GM21528 (cell line): ENCODE results near the gene SPI1.
"Not testable (repeated sequence)": the region's sequence is repeated elsewhere in the genome, so short reads cannot be mapped to it uniquely, and the experiment has no call there.

Source experiments
- ATAC-seq: cut with Tn5 transposase; IDR thresholded peaks from one replicate; pipeline ENCODE4 v1.9.1; 2021; ENCODE audit warnings: mild to moderate bottlenecking, moderate library complexity; ENCODE audit not compliant: unreplicated experiment, low FRiP score

The SPI1 gene

GRCh38 chr11:47328449-47329390 lies 49.6 kb downstream of the SPI1 start:
- peak; percentile 50 for ATAC-seq

GRCh38 chr11:47327949-47328348 lies 50.4 kb downstream of the SPI1 start:
- no peak for ATAC-seq

GRCh38 chr11:47327025-47327424 lies 51.3 kb downstream of the SPI1 start:
- no peak for ATAC-seq

- ATAC-seq, result no peak
Measured at GRCh38 chr11:47326198-47326597, 52.1 kb downstream of the SPI1 start.

- ATAC-seq, result no peak
Measured at GRCh38 chr11:47325271-47326041, 52.9 kb downstream of the SPI1 start.

- no peak for ATAC-seq
Measured at GRCh38 chr11:47324520-47324919, 53.8 kb downstream of the SPI1 start.

GRCh38 chr11:47318166-47318565 lies 60.2 kb downstream of the SPI1 start:
- ATAC-seq, result no peak

- ATAC-seq, result peak; percentile 68
Measured at GRCh38 chr11:47317064-47317828, 61.1 kb downstream of the SPI1 start.

GRCh38 chr11:47316501-47316900 lies 61.8 kb downstream of the SPI1 start:
- not testable (repeated sequence) for ATAC-seq

- ATAC-seq, result no peak
Measured at GRCh38 chr11:47314992-47315391, 63.4 kb downstream of the SPI1 start.

GRCh38 chr11:47308050-47308823 lies 70.1 kb downstream of the SPI1 start:
- ATAC-seq, result no peak

- no peak for ATAC-seq
Measured at GRCh38 chr11:47306484-47306844, 71.9 kb downstream of the SPI1 start.

- ATAC-seq, result no peak
Measured at GRCh38 chr11:47305734-47306483, 72.4 kb downstream of the SPI1 start.
